NCI-H1417 treated with DMSO at 0.1 percent for 48 hours (cell line): ENCODE measurements around the gene MRPS26.
"Not testable (repeated sequence)": the region's sequence is repeated elsewhere in the genome, so short reads cannot be mapped to it uniquely, and the experiment has no call there.

ENCODE experiments used
- DNase-seq: peaks from one replicate; lab custom pipeline; 2025; lab: John Stamatoyannopoulos, UW

MRPS26 gene

GRCh38 chr20:3074812-3075211 is 29.0 kb downstream of the MRPS26 start:
- DNase-seq, result no peak

- DNase-seq, result not testable (repeated sequence)
Observed at GRCh38 chr20:3075315-3075714, 29.5 kb downstream of the MRPS26 start.

GRCh38 chr20:3077618-3078134 is 31.8 kb downstream of the MRPS26 start:
- DNase-seq, result no peak

- DNase-seq, result no peak
Observed at GRCh38 chr20:3080939-3081388, 35.1 kb downstream of the MRPS26 start.

GRCh38 chr20:3081641-3082040 is 35.8 kb downstream of the MRPS26 start:
- no peak for DNase-seq

GRCh38 chr20:3082306-3082951 is 36.6 kb downstream of the MRPS26 start:
- no peak for DNase-seq

- DNase-seq, result no peak
Observed at GRCh38 chr20:3082955-3083952, 37.4 kb downstream of the MRPS26 start.

GRCh38 chr20:3084283-3084985 is 38.6 kb downstream of the MRPS26 start, which contains the start of gene AVP:
Gene AVP, minus strand, starts transcription at chr20:3084724. Its CDS starts 50 bp downstream, at chr20:3084674.
- DNase-seq, result no peak

GRCh38 chr20:3084986-3085360 is 39.1 kb downstream of the MRPS26 start:
- DNase-seq, result no peak

- no peak for DNase-seq
Observed at GRCh38 chr20:3085571-3086072, 39.8 kb downstream of the MRPS26 start.

GRCh38 chr20:3088031-3088430 is 42.2 kb downstream of the MRPS26 start:
- no peak for DNase-seq

- no peak for DNase-seq
Observed at GRCh38 chr20:3090565-3090964, 44.7 kb downstream of the MRPS26 start.

- no peak for DNase-seq
Observed at GRCh38 chr20:3092611-3093379, 46.9 kb downstream of the MRPS26 start.

GRCh38 chr20:3093861-3094361 is 48.1 kb downstream of the MRPS26 start:
- no peak for DNase-seq

GRCh38 chr20:3094848-3095629 is 49.2 kb downstream of the MRPS26 start:
- DNase-seq, result no peak
